SK-N-SH (cell line): ENCODE measurements around the gene MACROD2. TPM values are rescaled to one million over a fixed set of nuclear protein-coding genes. Genes with fewer than 3 reads are reported as not detected.

Source experiments
- CTCF ChIA-PET: fragments of 300-600, 350-600 bp; formaldehyde crosslinking; extraction: SDS; loops from one replicate; lab custom pipeline; 2021; lab: Yijun Ruan, JAX
- POLR2A ChIA-PET: fragments of 350-600 bp; sonication (Branson Sonifier 250); formaldehyde crosslinking; extraction: SDS; loops from one replicate; lab custom pipeline; 2020; ENCODE audit warnings: antibody characterized with exemption, inconsistent platforms; lab: Yijun Ruan, JAX
- DNase-seq: peaks from one replicate; pipeline ENCODE4 v3.0.0; 2012
- H2AFZ ChIP-seq: fragments of 200-600 bp; sonication (generic); 2 replicates; pipeline ENCODE4 v1.8.1; 2016; ENCODE audit warnings: antibody characterized with exemption, mild to moderate bottlenecking, low read depth
- H3F3A ChIP-seq: fragments of 200-600 bp; sonication (generic); replicated peaks from 2 replicates; pipeline ENCODE3; 2016; ENCODE audit warnings: antibody characterized with exemption, mild to moderate bottlenecking; ENCODE audit not compliant: insufficient read depth
- H3K27ac ChIP-seq, 2 experiments: fragments of 200-500 bp in 1 of 2; fragments of 200-600 bp in 1 of 2; sonication (Bioruptor generic) in 1 of 2; sonication (generic), shearing (Covaris generic) in 1 of 2; 2 replicates each; pipeline versions ENCODE4 v1.5.1 to v1.6.1; 2014 to 2016; ENCODE audit warnings: low read depth in 2 of 2, inconsistent platforms in 1 of 2, low read length in 1 of 2, mild to moderate bottlenecking in 1 of 2, mixed read lengths in 1 of 2
- H3K27me3 ChIP-seq: fragments of 200-600 bp; sonication (generic), shearing (Covaris generic); 2 replicates; pipeline ENCODE4 v1.6.1; 2016; ENCODE audit warnings: mixed run types; ENCODE audit not compliant: insufficient read depth
- H3K36me3 ChIP-seq, 2 experiments: fragments of 200-500 bp in 1 of 2; fragments of 200-600 bp in 1 of 2; sonication (Bioruptor generic) in 1 of 2; sonication (generic) in 1 of 2; replicated peaks in 1 of 2; 2 replicates each; pipeline versions ENCODE3 to v1.5.1; 2014 to 2016; ENCODE audit warnings: low read length in 1 of 2, mild to moderate bottlenecking in 1 of 2; ENCODE audit not compliant: insufficient read depth in 2 of 2, control insufficient read depth in 1 of 2
- H3K4me1 ChIP-seq, 2 experiments: fragments of 200-500 bp in 1 of 2; fragments of 200-600 bp in 1 of 2; sonication (Bioruptor generic) in 1 of 2; sonication (generic), shearing (Covaris generic) in 1 of 2; 2 replicates each; pipeline versions ENCODE4 v1.5.1 to v1.6.1; 2014 to 2016; ENCODE audit warnings: low read depth in 1 of 2, low read length in 1 of 2, mixed run types in 1 of 2; ENCODE audit not compliant: insufficient read depth in 2 of 2, control insufficient read depth in 1 of 2
- H3K4me2 ChIP-seq: fragments of 200-600 bp; sonication (generic), shearing (Covaris generic); 2 replicates; pipeline ENCODE4 v1.6.1; 2017; ENCODE audit warnings: mixed run types
- H3K4me3 ChIP-seq, 2 experiments: fragments of 200-500 bp in 1 of 2; fragments of 200-600 bp in 1 of 2; sonication (Bioruptor generic) in 1 of 2; sonication (generic), shearing (Covaris generic) in 1 of 2; 2 replicates each; pipeline versions ENCODE4 v1.5.1 to v1.8.1; 2014 to 2016; ENCODE audit warnings: low read depth in 2 of 2, inconsistent platforms in 1 of 2, low read length in 1 of 2, mild to moderate bottlenecking in 1 of 2, mixed read lengths in 1 of 2, moderate library complexity in 1 of 2
- H3K79me2 ChIP-seq: fragments of 200-600 bp; sonication (generic); 2 replicates; pipeline ENCODE4 v1.8.1; 2017; ENCODE audit warnings: mild to moderate bottlenecking; ENCODE audit not compliant: insufficient read depth
- H3K9ac ChIP-seq: fragments of 200-600 bp; sonication (generic); 2 replicates; pipeline ENCODE4 v1.6.1; 2017; ENCODE audit warnings: mixed run types
- H3K9me2 ChIP-seq: fragments of 200-600 bp; sonication (generic); 2 replicates; pipeline ENCODE4 v1.6.1; 2017; ENCODE audit warnings: mixed run types
- H3K9me3 ChIP-seq: fragments of 200-600 bp; sonication (generic); 2 replicates; pipeline ENCODE4 v1.6.1; 2017; ENCODE audit warnings: mixed run types, mild to moderate bottlenecking, moderate library complexity
- H4K20me1 ChIP-seq: fragments of 200-600 bp; sonication (generic); 2 replicates; pipeline ENCODE4 v1.6.1; 2017; ENCODE audit warnings: mild to moderate bottlenecking, mixed run types; ENCODE audit not compliant: insufficient read depth
- CTCF ChIP-seq: fragments of 200-600 bp; sonication (generic); IDR thresholded peaks from 2 replicates; pipeline ENCODE4 v1.6.1; 2017; ENCODE audit warnings: antibody characterized with exemption, mild to moderate bottlenecking, moderate library complexity
- EP300 ChIP-seq, 2 experiments: IDR thresholded peaks; 2 replicates each; pipeline versions ENCODE4 v1.4.0 to v1.6.1; 2012; ENCODE audit warnings: borderline replicate concordance in 1 of 2, low read depth in 1 of 2, low read length in 1 of 2
- FOSL2 ChIP-seq: IDR thresholded peaks from 2 replicates; pipeline ENCODE4 v1.4.0; 2012; ENCODE audit warnings: low read depth, mild to moderate bottlenecking, moderate library complexity, borderline replicate concordance
- FOXJ3 ChIP-seq: sonication (generic); formaldehyde crosslinking; IDR thresholded peaks from 2 replicates; pipeline ENCODE4 v1.5.1; 2020; ENCODE audit warnings: mild to moderate bottlenecking, missing genetic modification reagents
- GABPA ChIP-seq: IDR thresholded peaks from 2 replicates; pipeline ENCODE4 v1.4.0; 2012; ENCODE audit warnings: low read depth, mild to moderate bottlenecking
- MEF2A ChIP-seq: IDR thresholded peaks from 2 replicates; pipeline ENCODE4 v1.4.0; 2012; ENCODE audit warnings: low read depth, borderline replicate concordance
- MXI1 ChIP-seq: IDR thresholded peaks from 2 replicates; pipeline ENCODE4 v1.6.1; 2012; ENCODE audit warnings: mild to moderate bottlenecking, low read depth, low read length, improper control_type of control experiment
- NFIC ChIP-seq: IDR thresholded peaks from 2 replicates; pipeline ENCODE4 v1.4.0; 2012; ENCODE audit warnings: borderline replicate concordance
- NRF1 ChIP-seq: IDR thresholded peaks from 2 replicates; pipeline ENCODE4 v1.6.1; 2012; ENCODE audit warnings: low read depth, mild to moderate bottlenecking, low read length
- PBX3 ChIP-seq: IDR thresholded peaks from 2 replicates; pipeline ENCODE4; 2012
- POLR2AphosphoS5 ChIP-seq: IDR thresholded peaks from 2 replicates; pipeline ENCODE4 v1.6.1; 2012; ENCODE audit warnings: low read depth, low read length
- RAD21 ChIP-seq: IDR thresholded peaks from 2 replicates; pipeline ENCODE4 v1.6.1; 2012; ENCODE audit warnings: mild to moderate bottlenecking, low read length
- REST ChIP-seq: IDR thresholded peaks from 2 replicates; pipeline ENCODE4 v1.6.1; 2012; ENCODE audit warnings: mild to moderate bottlenecking, low read depth, low read length, moderate library complexity
- SIN3A ChIP-seq: IDR thresholded peaks from 2 replicates; pipeline ENCODE4 v1.6.1; 2012; ENCODE audit warnings: low read depth, mild to moderate bottlenecking, low read length, moderate library complexity, borderline replicate concordance
- SMC3 ChIP-seq: IDR thresholded peaks from 2 replicates; pipeline ENCODE4 v1.6.1; 2012; ENCODE audit warnings: low read depth, low read length, improper control_type of control experiment
- TCF12 ChIP-seq: IDR thresholded peaks from 2 replicates; pipeline ENCODE4 v1.4.0; 2012
- USF2 ChIP-seq: fragments of 150-350 bp; IDR thresholded peaks from 2 replicates; pipeline ENCODE4 v1.6.1; 2017; ENCODE audit warnings: antibody characterized with exemption, low read length, low read depth, borderline replicate concordance
- YY1 ChIP-seq: IDR thresholded peaks from 2 replicates; pipeline ENCODE4 v1.4.0; 2012; ENCODE audit warnings: low read depth, mild to moderate bottlenecking
- ZBTB33 ChIP-seq: IDR thresholded peaks from 2 replicates; pipeline ENCODE4 v1.4.0; 2012; ENCODE audit warnings: low read depth, borderline replicate concordance
- WGBS: methylation state at CpG from one replicate; pipeline ENCODE4 v1.1.6; 2017; ENCODE audit warnings: low lambda C conversion rate; 5-methylcytosine and 5-hydroxymethylcytosine counted together
- polyA plus RNA-seq, 3 experiments: library from polyadenylated mRNA; depleted of rRNA; stranded (reverse); fragments of >200 nt; gene quantifications; 2 replicates each; pipeline ENCODE4 v1.2.3, GENCODE V29; 2012

MACROD2 gene
- polyA plus RNA-seq, 1 of the 3 experiments (the other 2 are of a cell fraction): 0.33 TPM

GRCh38 chr20:15439551-15439950, 1444.2 kb downstream of the MACROD2 start:
- CTCF ChIA-PET: no interaction called here
- Histone ChIP-seq H4K20me1 (no peaks in the 10 kb centered on the region), H3K27me3 (no peaks in the 10 kb centered on the region), H3K9me2 (no peaks in the 10 kb centered on the region), H3K4me2 (no peak overlapping the region), H3K4me3 (no peak overlapping the region), H2AFZ (no peak overlapping the region), H3F3A (no peaks in the 10 kb centered on the region), H3K9me3 (no peaks in the 10 kb centered on the region), H3K36me3 (no peaks in the 10 kb centered on the region), H3K9ac (no peak overlapping the region), H3K4me1 (no peaks in the 10 kb centered on the region; a peak in 2 of 4 replicates), H3K27ac (no peak overlapping the region), H3K79me2 (no peaks in the 10 kb centered on the region)
- 15% methylated on average over 3 of the region's 3 CpGs for WGBS
- POLR2A ChIA-PET: no interaction called here
- no peak for DNase-seq
- TF ChIP-seq NRF1 (no peak), NFIC (no peak), ZBTB33 (no peak), MEF2A (no peak), USF2 (no peak), RAD21 (no peak), PBX3 (no peak), FOXJ3 (CRISPR knock-in tag) (no peak), POLR2AphosphoS5 (no peak), TCF12 (no peak), SIN3A (no peak), GABPA (no peak), YY1 (no peak), REST (no peak), MXI1 (no peak), EP300 (IDR thresholded peaks at IDR 0.05; ENCODE audit: borderline replicate concordance in 1 of 2, low read depth in 1 of 2, low read length in 1 of 2) (no peak), CTCF (no peak), FOSL2 (no peak), SMC3 (no peak)
